DOHH2 (cell line): ENCODE data around the gene NRCAM.
A peak's percentile ranks its signal among the peaks of the same experiment; 100 is the strongest.

Experiments
- H3F3A ChIP-seq: fragments of 200-600 bp; sonication (generic), shearing (Covaris generic); 2 replicates; pipeline ENCODE4 v1.6.0; 2016; ENCODE audit warnings: antibody characterized with exemption, mild to moderate bottlenecking; ENCODE audit not compliant: control insufficient read depth, insufficient read depth
- H3K27ac ChIP-seq: fragments of 200-600 bp; sonication (generic); 2 replicates; pipeline ENCODE4 v1.5.1; 2014; ENCODE audit warnings: low read depth, mild to moderate bottlenecking, low read length, moderate library complexity
- H3K27me3 ChIP-seq: fragments of 200-600 bp; sonication (generic); 2 replicates; pipeline ENCODE4 v1.6.1; 2014; ENCODE audit warnings: mild to moderate bottlenecking, low read length, mixed read lengths; ENCODE audit not compliant: control insufficient read depth
- H3K36me3 ChIP-seq: fragments of 200-600 bp; sonication (generic); 2 replicates; pipeline ENCODE4 v1.6.1; 2014; ENCODE audit warnings: mild to moderate bottlenecking, low read length, moderate library complexity, mixed read lengths; ENCODE audit not compliant: control insufficient read depth
- H3K4me1 ChIP-seq: fragments of 200-600 bp; sonication (generic); 2 replicates; pipeline ENCODE4 v1.6.1; 2014; ENCODE audit warnings: mild to moderate bottlenecking, low read length, mixed read lengths; ENCODE audit not compliant: control insufficient read depth
- H3K4me2 ChIP-seq: fragments of 200-600 bp; sonication (generic); 2 replicates; pipeline ENCODE4 v1.6.0; 2014; ENCODE audit warnings: mild to moderate bottlenecking, low read length, moderate library complexity
- H3K4me3 ChIP-seq: fragments of 200-600 bp; sonication (generic); 2 replicates; pipeline ENCODE4 v1.5.1; 2014; ENCODE audit warnings: mild to moderate bottlenecking, low read length, mixed read lengths
- H3K79me2 ChIP-seq: fragments of 200-600 bp; sonication (generic); 2 replicates; pipeline ENCODE4 v1.6.1; 2014; ENCODE audit warnings: mild to moderate bottlenecking, low read length, mixed read lengths; ENCODE audit not compliant: control insufficient read depth
- H3K9me2 ChIP-seq: fragments of 200-600 bp; sonication (generic); replicated peaks from 2 replicates; pipeline ENCODE4 v1.6.1; 2014; ENCODE audit warnings: mild to moderate bottlenecking, low read length, mixed read lengths; ENCODE audit not compliant: control insufficient read depth
- H3K9me3 ChIP-seq: fragments of 200-600 bp; sonication (generic); 2 replicates; pipeline ENCODE4 v1.6.1; 2014; ENCODE audit warnings: antibody characterized with exemption, low read length, mixed read lengths; ENCODE audit not compliant: control insufficient read depth, insufficient read depth
- H4K20me1 ChIP-seq: fragments of 200-600 bp; sonication (generic); 2 replicates; pipeline ENCODE4 v1.6.0; 2014; ENCODE audit warnings: low read depth, mild to moderate bottlenecking, antibody characterized with exemption, low read length, moderate library complexity; ENCODE audit not compliant: control insufficient read depth, insufficient read depth
- EZH2phosphoT487 ChIP-seq: fragments of 200-600 bp; sonication (generic); IDR thresholded peaks from 2 replicates; pipeline ENCODE4 v1.6.1; 2017; ENCODE audit warnings: borderline replicate concordance, mild to moderate bottlenecking, antibody characterized with exemption, low read length, moderate library complexity, mixed read lengths
- TF ChIP-seq, protein P1 (sequence below): fragments of 200-600 bp; sonication (generic); IDR thresholded peaks from one replicate; pipeline ENCODE4 v1.5.1; 2014; ENCODE audit warnings: antibody characterized with exemption, mild to moderate bottlenecking, low read depth, low read length; ENCODE audit not compliant: poor library complexity, severe bottlenecking

The NRCAM gene

DNA sequence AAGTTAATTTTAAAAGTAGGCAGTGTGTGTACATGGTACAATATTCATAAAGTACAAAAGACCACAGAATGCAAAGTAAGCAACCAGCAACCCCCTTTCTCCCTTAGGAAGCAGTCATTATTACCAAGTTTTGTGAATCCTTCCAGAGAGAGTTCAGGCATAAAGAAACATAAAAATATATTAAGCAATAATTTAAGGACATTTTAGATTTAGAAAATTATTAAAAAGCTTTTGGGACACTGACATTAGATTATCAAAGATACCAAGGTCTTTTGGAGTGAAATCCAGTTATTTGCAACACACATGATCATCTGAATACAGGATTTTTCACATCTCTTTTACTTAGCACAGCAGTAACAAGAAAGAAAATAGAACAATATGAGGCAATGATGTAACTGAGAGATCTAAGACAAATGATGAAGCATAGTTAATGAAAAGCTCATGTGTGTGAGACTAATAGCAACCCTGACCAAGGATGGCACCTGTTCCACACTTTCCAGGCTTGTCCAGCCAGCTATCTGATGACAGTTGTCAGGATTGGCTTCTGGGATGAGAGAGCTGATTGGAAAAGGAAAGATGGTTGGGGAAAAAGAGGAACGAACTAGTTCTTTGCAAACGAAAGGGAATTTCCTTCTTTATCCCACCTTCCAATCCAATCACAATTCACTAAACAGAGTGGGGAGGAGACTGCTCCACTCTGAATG is 210.6 kb downstream of the NRCAM start:
- no peaks in the 10 kb centered on the region for H3K27me3 ChIP-seq
- no peaks in the 10 kb centered on the region for H3K79me2 ChIP-seq
- no peaks in the 10 kb centered on the region for H3K36me3 ChIP-seq
- no peaks in the 10 kb centered on the region for H3F3A ChIP-seq
- H3K9me2 ChIP-seq: no peaks in the 10 kb centered on the region
- no peaks in the 10 kb centered on the region for H3K4me1 ChIP-seq
- no peaks in the 10 kb centered on the region for H3K9me3 ChIP-seq
- no peak overlapping the region for H3K4me3 ChIP-seq
- H4K20me1 ChIP-seq: no peaks in the 10 kb centered on the region
- TF ChIP-seq EZH2phosphoT487: no peak
- TF ChIP-seq, protein P1, sequence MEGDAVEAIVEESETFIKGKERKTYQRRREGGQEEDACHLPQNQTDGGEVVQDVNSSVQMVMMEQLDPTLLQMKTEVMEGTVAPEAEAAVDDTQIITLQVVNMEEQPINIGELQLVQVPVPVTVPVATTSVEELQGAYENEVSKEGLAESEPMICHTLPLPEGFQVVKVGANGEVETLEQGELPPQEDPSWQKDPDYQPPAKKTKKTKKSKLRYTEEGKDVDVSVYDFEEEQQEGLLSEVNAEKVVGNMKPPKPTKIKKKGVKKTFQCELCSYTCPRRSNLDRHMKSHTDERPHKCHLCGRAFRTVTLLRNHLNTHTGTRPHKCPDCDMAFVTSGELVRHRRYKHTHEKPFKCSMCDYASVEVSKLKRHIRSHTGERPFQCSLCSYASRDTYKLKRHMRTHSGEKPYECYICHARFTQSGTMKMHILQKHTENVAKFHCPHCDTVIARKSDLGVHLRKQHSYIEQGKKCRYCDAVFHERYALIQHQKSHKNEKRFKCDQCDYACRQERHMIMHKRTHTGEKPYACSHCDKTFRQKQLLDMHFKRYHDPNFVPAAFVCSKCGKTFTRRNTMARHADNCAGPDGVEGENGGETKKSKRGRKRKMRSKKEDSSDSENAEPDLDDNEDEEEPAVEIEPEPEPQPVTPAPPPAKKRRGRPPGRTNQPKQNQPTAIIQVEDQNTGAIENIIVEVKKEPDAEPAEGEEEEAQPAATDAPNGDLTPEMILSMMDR: no peak
- no peak overlapping the region for H3K27ac ChIP-seq
- no peak overlapping the region for H3K4me2 ChIP-seq

DNA sequence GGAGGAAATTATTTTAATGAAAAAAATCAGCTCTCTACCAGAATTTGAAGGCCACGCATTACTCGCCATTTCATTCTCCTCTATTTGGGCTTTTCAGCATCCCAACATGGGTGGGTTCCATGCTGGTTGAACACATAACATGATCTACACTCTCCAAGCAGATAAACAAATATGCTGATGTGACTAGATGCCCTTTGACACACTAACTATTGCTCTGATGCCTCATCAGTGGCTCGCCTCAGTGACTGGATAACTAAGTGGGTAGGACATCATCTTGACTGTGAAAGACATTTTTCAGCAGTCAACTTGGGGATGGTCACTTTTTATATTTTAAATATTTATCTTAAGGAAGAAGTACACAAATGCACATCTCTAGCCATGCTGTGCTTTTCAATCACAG is 212.1 kb downstream of the NRCAM start:
- no peak for TF ChIP-seq EZH2phosphoT487
- TF ChIP-seq, protein P1: no peak
- Histone ChIP-seq H3K79me2 (no peaks in the 10 kb centered on the region), H3K4me3 (no peak overlapping the region), H3K36me3 (no peaks in the 10 kb centered on the region), H3K27ac (no peak overlapping the region), H4K20me1 (no peaks in the 10 kb centered on the region), H3K9me2 (no peaks in the 10 kb centered on the region), H3K4me2 (no peak overlapping the region), H3F3A (no peaks in the 10 kb centered on the region), H3K9me3 (no peaks in the 10 kb centered on the region), H3K4me1 (peaks cover 6% of the 10 kb centered on the region; the same call in 1 of the 2 replicates), H3K27me3 (no peaks in the 10 kb centered on the region)

DNA sequence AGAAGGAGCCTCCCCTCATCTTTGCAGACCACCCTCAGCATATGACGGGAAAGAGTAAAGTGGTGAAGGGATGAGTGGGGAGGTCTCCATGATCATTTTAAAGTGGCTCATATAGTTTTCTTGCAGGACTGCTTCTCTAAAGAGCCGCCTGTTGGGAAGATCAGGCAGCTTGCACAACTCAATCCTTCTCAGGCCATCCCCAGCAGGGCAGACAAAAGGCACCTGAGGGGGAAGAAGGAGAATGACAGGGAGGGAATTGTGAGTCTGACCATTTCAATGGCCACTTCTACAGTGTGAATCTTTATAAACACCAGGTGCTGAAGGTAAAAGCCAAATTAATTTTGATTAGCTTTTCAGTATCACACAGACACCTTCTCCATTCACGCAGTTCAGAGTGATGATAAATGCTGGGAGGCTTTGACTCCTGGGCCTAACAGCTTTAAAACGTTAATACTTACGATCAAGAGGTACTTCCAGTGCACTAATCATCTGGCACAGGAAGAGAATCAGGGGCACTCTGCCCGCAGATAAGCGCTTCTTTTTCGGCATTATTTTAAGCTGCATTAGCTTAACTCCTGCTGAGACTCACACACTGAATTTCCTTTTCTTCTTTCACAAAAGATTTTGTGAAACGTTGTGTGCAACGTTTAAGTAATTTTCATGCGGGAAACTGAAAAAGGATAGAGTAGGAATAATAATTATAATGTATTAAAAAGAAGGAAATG is 216.6 kb downstream of the NRCAM start:
- no peak for TF ChIP-seq EZH2phosphoT487
- TF ChIP-seq, protein P1: no peak
- no peaks in the 10 kb centered on the region for H3F3A ChIP-seq

More for the DNA sequence above, 216.6 kb downstream of the NRCAM start:
- H4K20me1 ChIP-seq: no peaks in the 10 kb centered on the region
- H3K36me3 ChIP-seq: no peaks in the 10 kb centered on the region
- H3K79me2 ChIP-seq: no peaks in the 10 kb centered on the region
- H3K27me3 ChIP-seq: no peaks in the 10 kb centered on the region
- no peak overlapping the region for H3K4me3 ChIP-seq
- peaks cover 11% of the 10 kb centered on the region for H3K4me1 ChIP-seq
- H3K9me3 ChIP-seq: no peaks in the 10 kb centered on the region
- H3K4me2 ChIP-seq: peak overlapping the region; percentile 33
- no peaks in the 10 kb centered on the region for H3K9me2 ChIP-seq
- no peak overlapping the region for H3K27ac ChIP-seq
